Gastroesophageal sphincter (tissue), 3 donors: ENCODE data around the gene PRSS12.

Source experiments
- EP300 ChIP-seq: sonication (generic); formaldehyde crosslinking; IDR thresholded peaks from one replicate; pipeline ENCODE4 v1.6.1; 2017; ENCODE audit warnings: antibody characterized with exemption, mild to moderate bottlenecking
- POLR2A ChIP-seq, 2 donors: fragments of 450-650 bp; IDR thresholded peaks; one replicate each; pipeline ENCODE4 v1.6.1; 2017; ENCODE audit warnings: antibody characterized with exemption in 2 of 2, mild to moderate bottlenecking in 2 of 2, moderate library complexity in 1 of 2
- TF ChIP-seq, protein P1 (sequence below), 4 experiments: fragments of 200-600 bp in 2 of 4; fragments of 450-650 bp in 2 of 4; sonication (generic) in 1 of 4; IDR thresholded peaks; one replicate each; pipeline ENCODE4 v1.5.1; 2017 to 2019; ENCODE audit warnings: antibody characterized with exemption in 4 of 4, mild to moderate bottlenecking in 2 of 4, moderate library complexity in 2 of 4

DNA sequence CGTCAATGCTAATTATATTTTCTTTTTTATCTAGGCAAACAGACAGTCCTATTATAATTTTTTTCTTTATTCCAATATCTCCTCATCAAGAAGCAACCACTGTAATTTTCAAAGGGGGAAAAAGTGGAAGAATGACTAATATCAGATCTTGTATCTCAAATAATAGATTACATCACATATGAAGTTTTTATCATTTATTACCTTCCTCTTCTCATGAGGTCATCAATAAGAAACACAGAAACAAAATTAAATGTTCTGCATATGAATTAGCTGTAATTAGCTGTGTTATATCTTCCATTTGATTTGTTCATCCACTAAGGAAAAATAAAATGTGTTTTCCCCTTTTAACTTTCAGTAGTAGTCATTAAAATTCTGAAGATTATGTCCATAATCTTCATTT is 14.3 kb downstream of the PRSS12 start:
- TF ChIP-seq, protein P1, sequence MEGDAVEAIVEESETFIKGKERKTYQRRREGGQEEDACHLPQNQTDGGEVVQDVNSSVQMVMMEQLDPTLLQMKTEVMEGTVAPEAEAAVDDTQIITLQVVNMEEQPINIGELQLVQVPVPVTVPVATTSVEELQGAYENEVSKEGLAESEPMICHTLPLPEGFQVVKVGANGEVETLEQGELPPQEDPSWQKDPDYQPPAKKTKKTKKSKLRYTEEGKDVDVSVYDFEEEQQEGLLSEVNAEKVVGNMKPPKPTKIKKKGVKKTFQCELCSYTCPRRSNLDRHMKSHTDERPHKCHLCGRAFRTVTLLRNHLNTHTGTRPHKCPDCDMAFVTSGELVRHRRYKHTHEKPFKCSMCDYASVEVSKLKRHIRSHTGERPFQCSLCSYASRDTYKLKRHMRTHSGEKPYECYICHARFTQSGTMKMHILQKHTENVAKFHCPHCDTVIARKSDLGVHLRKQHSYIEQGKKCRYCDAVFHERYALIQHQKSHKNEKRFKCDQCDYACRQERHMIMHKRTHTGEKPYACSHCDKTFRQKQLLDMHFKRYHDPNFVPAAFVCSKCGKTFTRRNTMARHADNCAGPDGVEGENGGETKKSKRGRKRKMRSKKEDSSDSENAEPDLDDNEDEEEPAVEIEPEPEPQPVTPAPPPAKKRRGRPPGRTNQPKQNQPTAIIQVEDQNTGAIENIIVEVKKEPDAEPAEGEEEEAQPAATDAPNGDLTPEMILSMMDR (IDR thresholded peaks at IDR 0.05), result no peak
- TF ChIP-seq POLR2A (IDR thresholded peaks at IDR 0.05) (no peak), EP300 (no peak)
